IMR-90 (cell line): Measurements from ENCODE around the gene RETN. TPM values are rescaled to one million over a fixed set of nuclear protein-coding genes. Genes with fewer than 3 reads are reported as not detected.

Experiments used
- ATAC-seq: fragments of 200-7000 bp; cut with Tn5 transposase; 2 replicates; pipeline ENCODE4 v1.9.1; 2020; ENCODE audit warnings: low read depth, mild to moderate bottlenecking, moderate library complexity
- BruUV-seq: library from RNA; stranded (reverse); fragments of 400-500 nt; replicated peaks from 2 replicates; lab custom pipeline; 2021; lab: Mats Ljungman, UMichigan
- CTCF ChIA-PET: fragments of 300-600 bp; formaldehyde crosslinking; extraction: SDS; loops from one replicate; lab custom pipeline; 2021; ENCODE audit warnings: antibody characterized with exemption; lab: Yijun Ruan, JAX
- POLR2A ChIA-PET: fragments of 300-600 bp; sonication (Branson Sonifier 250); formaldehyde crosslinking; loops from one replicate; lab custom pipeline; 2022; ENCODE audit warnings: antibody characterized with exemption; ENCODE audit not compliant: unreplicated experiment; lab: Charles Lee
- DNase-seq: peaks from one replicate; pipeline ENCODE4 v3.0.0; 2013
- H2AFZ ChIP-seq: replicated peaks from 2 replicates; pipeline ENCODE3; 2013; ENCODE audit warnings: low read length, mild to moderate bottlenecking; ENCODE audit not compliant: poor library complexity
- H2AK5ac ChIP-seq: 2 replicates; pipeline ENCODE4 v1.6.1; 2013; ENCODE audit warnings: low read depth, low read length, inconsistent platforms
- H2AK9ac ChIP-seq: replicated peaks from 2 replicates; pipeline ENCODE3; 2013; ENCODE audit warnings: mild to moderate bottlenecking, low read depth, low read length, moderate library complexity; ENCODE audit not compliant: poor library complexity
- H2BK120ac ChIP-seq: 2 replicates; pipeline ENCODE4 v1.6.1; 2013; ENCODE audit warnings: low read depth, low read length, inconsistent platforms
- H2BK15ac ChIP-seq: 3 replicates; pipeline ENCODE4 v1.6.1; 2013; ENCODE audit warnings: low read depth, low read length, inconsistent platforms
- H2BK20ac ChIP-seq: 2 replicates; pipeline ENCODE4 v1.6.1; 2013; ENCODE audit warnings: low read depth, mild to moderate bottlenecking, inconsistent platforms, low read length, moderate library complexity
- H2BK5ac ChIP-seq: 2 replicates; pipeline ENCODE4 v1.6.1; 2013; ENCODE audit warnings: mild to moderate bottlenecking, low read depth, low read length, inconsistent platforms; ENCODE audit not compliant: poor library complexity, severe bottlenecking
- H3K14ac ChIP-seq: replicated peaks from 2 replicates; pipeline ENCODE4 v1.6.1; 2013; ENCODE audit warnings: low read depth, low read length, inconsistent platforms
- H3K18ac ChIP-seq: 2 replicates; pipeline ENCODE4 v1.6.1; 2013; ENCODE audit warnings: low read depth, low read length, control low read depth
- H3K23ac ChIP-seq: 2 replicates; pipeline ENCODE4 v1.6.1; 2013; ENCODE audit warnings: low read depth, low read length, inconsistent platforms
- H3K27ac ChIP-seq: 2 replicates; pipeline ENCODE4 v1.5.1; 2013; ENCODE audit warnings: mild to moderate bottlenecking, control low read depth, low read length; ENCODE audit not compliant: insufficient read depth
- H3K27me3 ChIP-seq: 2 replicates; pipeline ENCODE4 v1.6.1; 2013; ENCODE audit warnings: low read length; ENCODE audit not compliant: control insufficient read depth, insufficient read depth
- H3K36me3 ChIP-seq: 2 replicates; pipeline ENCODE4 v1.6.1; 2013; ENCODE audit warnings: low read length, mixed read lengths; ENCODE audit not compliant: control insufficient read depth, insufficient read depth
- H3K4ac ChIP-seq: 2 replicates; pipeline ENCODE4 v1.6.1; 2013; ENCODE audit warnings: low read depth, low read length, inconsistent platforms
- H3K4me1 ChIP-seq: 2 replicates; pipeline ENCODE4 v1.6.1; 2013; ENCODE audit warnings: low read length, mixed read lengths; ENCODE audit not compliant: control insufficient read depth, insufficient read depth
- H3K4me2 ChIP-seq: 2 replicates; pipeline ENCODE4 v1.6.1; 2013; ENCODE audit warnings: low read depth, mild to moderate bottlenecking, control low read depth, low read length, moderate library complexity
- H3K4me3 ChIP-seq: 2 replicates; pipeline ENCODE4 v1.5.1; 2013; ENCODE audit warnings: low read depth, mild to moderate bottlenecking, control low read depth, low read length, moderate library complexity; ENCODE audit not compliant: insufficient read depth
- H3K56ac ChIP-seq: 2 replicates; pipeline ENCODE4 v1.6.1; 2013; ENCODE audit warnings: low read length, inconsistent platforms; ENCODE audit not compliant: insufficient read depth; ENCODE audit errors: extremely low read depth
- H3K79me1 ChIP-seq, 2 experiments: 2 replicates each; pipeline ENCODE4 v1.6.1; 2013; ENCODE audit warnings: low read length in 2 of 2, inconsistent platforms in 1 of 2, low read depth in 1 of 2
- H3K9ac ChIP-seq: 2 replicates; pipeline ENCODE4 v1.6.1; 2013; ENCODE audit warnings: low read depth, low read length, control low read depth
- H3K9me1 ChIP-seq: 2 replicates; pipeline ENCODE4 v1.6.1; 2013; ENCODE audit warnings: low read length, inconsistent platforms; ENCODE audit not compliant: insufficient read depth
- H3K9me3 ChIP-seq: 2 replicates; pipeline ENCODE4 v1.6.1; 2013; ENCODE audit warnings: low read length; ENCODE audit not compliant: control insufficient read depth, insufficient read depth
- H4K20me1 ChIP-seq: 2 replicates; pipeline ENCODE4 v1.6.1; 2013; ENCODE audit warnings: low read length, inconsistent platforms; ENCODE audit not compliant: insufficient read depth
- H4K5ac ChIP-seq: 2 replicates; pipeline ENCODE4 v1.6.1; 2013; ENCODE audit warnings: mild to moderate bottlenecking, low read depth, low read length, control low read depth
- H4K8ac ChIP-seq, 2 experiments: 2 replicates each; pipeline ENCODE4 v1.6.1; 2013; ENCODE audit warnings: low read depth in 2 of 2, low read length in 2 of 2, control low read depth in 1 of 2, inconsistent platforms in 1 of 2
- H4K91ac ChIP-seq: 2 replicates; pipeline ENCODE4 v1.6.1; 2013; ENCODE audit warnings: low read depth, low read length, inconsistent platforms; ENCODE audit not compliant: insufficient read depth
- CHD1 ChIP-seq: IDR thresholded peaks from 2 replicates; pipeline ENCODE4 v1.6.1; 2012; ENCODE audit warnings: low read depth, low read length, improper control_type of control experiment
- FOS ChIP-seq: fragments of 150-350 bp; IDR thresholded peaks from 2 replicates; pipeline ENCODE4 v1.6.1; 2016; ENCODE audit warnings: low read depth, low read length
- MXI1 ChIP-seq: IDR thresholded peaks from 2 replicates; pipeline ENCODE4 v1.6.1; 2012; ENCODE audit warnings: low read depth, mild to moderate bottlenecking, low read length, moderate library complexity, borderline replicate concordance
- WGBS, 2 experiments: methylation state at CpG; one replicate each; pipeline versions ENCODE4 v1.1.5 to v1.1.7; 2013; ENCODE audit warnings: missing lambda C conversion rate in 2 of 2; ENCODE audit not compliant: insufficient read length in 1 of 2; ENCODE audit errors: extremely low coverage in 2 of 2; 5-methylcytosine and 5-hydroxymethylcytosine counted together
- dilution Hi-C: fragments of 300-500 bp; cut with HindIII; formaldehyde crosslinking; loops from one replicate; pipeline ENCODE4 v1.14.3; 2018; ENCODE audit warnings: low sequenced_read_pairs; ENCODE audit not compliant: unreplicated experiment
- in situ Hi-C: fragments of 300-500 bp; cut with MboI; formaldehyde crosslinking; loops from 3 replicates; pipeline ENCODE4 v1.14.3; 2019; ENCODE audit warnings: low sequenced_read_pairs, inconsistent platforms, mixed read lengths
- intact Hi-C: fragments of 100-400 bp; cut with micrococcal nuclease; formaldehyde crosslinking; loops from 2 replicates; pipeline ENCODE4 v1.10.0; 2022
- polyA plus RNA-seq, 3 experiments: library from polyadenylated mRNA; depleted of rRNA; stranded (reverse); fragments of >200 nt; gene quantifications; 2 replicates each; pipeline ENCODE4 v1.2.3, GENCODE V29; 2012; ENCODE audit warnings: low replicate concordance in 1 of 3
- total RNA-seq: library from RNA; depleted of rRNA; stranded (reverse); fragments of >200 nt; gene quantifications from 2 replicates; pipeline ENCODE4 v1.2.3, GENCODE V29; 2012

Gene RETN
- total and polyA plus RNA-seq, 2 of the 4 experiments (the other 2 are of a cell fraction), result not detected

DNA sequence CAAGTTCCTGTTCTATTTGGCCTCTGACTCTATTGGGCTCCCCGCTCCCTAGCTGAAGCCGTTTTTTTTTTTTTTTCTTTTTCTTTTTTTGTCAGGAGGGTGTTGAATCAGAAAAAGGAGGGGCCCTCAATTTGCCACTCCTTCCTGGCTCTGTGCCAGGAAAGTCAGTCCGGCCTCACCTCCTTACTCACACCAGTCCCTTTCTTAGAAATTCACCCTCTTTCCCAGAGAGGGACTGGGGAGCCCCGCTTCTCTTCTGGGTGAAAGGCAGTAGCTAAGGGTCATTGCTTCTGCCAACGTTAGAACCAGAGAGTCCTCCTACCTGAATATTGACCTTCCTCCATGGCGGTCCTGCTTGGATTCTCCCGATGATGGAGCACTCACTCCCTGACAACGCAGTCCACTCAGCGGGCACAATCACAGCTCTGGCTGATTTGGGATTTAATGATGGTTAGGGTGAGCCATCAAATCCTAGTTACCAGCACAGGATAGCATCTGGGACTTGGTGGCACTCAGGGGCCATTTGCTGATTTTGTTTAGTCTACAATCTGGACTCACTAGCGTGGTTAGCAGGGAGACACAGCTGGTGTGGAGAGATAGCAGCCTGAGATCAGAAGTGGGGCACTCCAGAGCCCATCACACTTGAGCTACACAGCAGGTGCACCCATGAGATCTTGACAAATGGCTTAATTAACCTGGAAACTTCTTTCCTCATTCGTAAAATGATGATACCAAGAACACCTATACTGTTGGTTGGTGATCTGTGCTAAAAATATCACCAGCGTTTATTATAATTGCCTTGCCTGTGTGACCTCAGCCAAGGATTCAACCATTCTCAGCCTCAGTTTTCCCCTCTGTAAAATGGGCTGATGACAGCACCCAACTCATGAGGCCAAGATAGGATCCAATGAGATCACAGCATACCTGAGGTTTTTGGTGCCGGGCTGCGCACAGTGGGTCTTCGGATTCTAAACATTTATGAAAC is 30.9 kb downstream of the RETN start:
- 76% methylated on average over 2 of the region's 15 CpGs; no CpG with 5 or more reads in 1 of the 2 experiments for WGBS, 2 experiments
- Histone ChIP-seq H2BK120ac (no peak overlapping the region), H3K4me1 (no peaks in the 10 kb centered on the region), H4K5ac (no peak overlapping the region), H3K9me1 (no peaks in the 10 kb centered on the region), H3K27me3 (peaks cover 24% of the 10 kb centered on the region), H3K9me3 (no peaks in the 10 kb centered on the region), H3K18ac (no peak overlapping the region), H3K4ac (no peak overlapping the region), H4K20me1 (no peaks in the 10 kb centered on the region), H2BK20ac (no peak overlapping the region), H3K9ac (no peak overlapping the region), H2AK9ac (no peak overlapping the region), H4K91ac (no peak overlapping the region), H3K56ac (no peak overlapping the region), H3K36me3 (no peaks in the 10 kb centered on the region), H2BK15ac (no peak overlapping the region), H2AK5ac (no peak overlapping the region), H2AFZ (peak overlapping the region; percentile 10), H3K4me3 (no peak overlapping the region), H4K8ac (no peak overlapping the region), H3K79me1 (no peaks in the 10 kb centered on the region), H2BK5ac (no peak overlapping the region), H3K14ac (no peak overlapping the region), H3K4me2 (no peak overlapping the region), H3K27ac (no peak overlapping the region), H3K23ac (no peak overlapping the region)
- dilution Hi-C loops (no loop called here), in situ Hi-C loops (no loop called here), intact Hi-C loops (no loop called here)
- CTCF ChIA-PET, result interaction anchor here (0.7 kb wide), 1 partner anchor 83 kb away, joined by 6 read pairs; no protein-coding TSS in a partner anchor
- no peak for TF ChIP-seq FOS
- no peak for TF ChIP-seq MXI1
- TF ChIP-seq CHD1, result no peak
- ATAC-seq (no peak), DNase-seq (no peak)
- POLR2A ChIA-PET, result no interaction called here
- BruUV-seq, result no TSS peak
